GM18499 (cell line): ENCODE results near the gene DCAF8.

Source experiments
- ATAC-seq: cut with Tn5 transposase; IDR thresholded peaks from one replicate; pipeline ENCODE4 v1.9.1; 2021; ENCODE audit warnings: moderate number of reproducible peaks; ENCODE audit not compliant: insufficient read depth, unreplicated experiment

The DCAF8 gene

GRCh38 chr1:160207118-160207650, 55.2 kb downstream of the DCAF8 start:
- no peak for ATAC-seq

- ATAC-seq: no peak
Measured at GRCh38 chr1:160206421-160207117, 55.8 kb downstream of the DCAF8 start.

GRCh38 chr1:160206036-160206389, 56.3 kb downstream of the DCAF8 start:
- no peak for ATAC-seq

- ATAC-seq: no peak
Measured at GRCh38 chr1:160205242-160206035, 56.9 kb downstream of the DCAF8 start, which contains the start of gene PEA15. PEA15 (plus strand) TSS chr1:160205384; CDS start chr1:160211545, 6,161 bp downstream.

GRCh38 chr1:160204526-160205241, 57.7 kb downstream of the DCAF8 start:
- ATAC-seq: no peak

GRCh38 chr1:160200786-160201185, 61.6 kb downstream of the DCAF8 start:
- no peak for ATAC-seq

GRCh38 chr1:160197231-160197630, 65.1 kb downstream of the DCAF8 start:
- no peak for ATAC-seq

- no peak for ATAC-seq
Measured at GRCh38 chr1:160196143-160196542, 66.2 kb downstream of the DCAF8 start.

- no peak for ATAC-seq
Measured at GRCh38 chr1:160194737-160195059, 67.7 kb downstream of the DCAF8 start.

- no peak for ATAC-seq
Measured at GRCh38 chr1:160193832-160194736, 68.3 kb downstream of the DCAF8 start.

- ATAC-seq: no peak
Measured at GRCh38 chr1:160193091-160193819, 69.1 kb downstream of the DCAF8 start.

GRCh38 chr1:160192234-160192633, 70.1 kb downstream of the DCAF8 start:
- no peak for ATAC-seq

- ATAC-seq: no peak
Measured at GRCh38 chr1:160191756-160192155, 70.6 kb downstream of the DCAF8 start.

GRCh38 chr1:160189649-160190625, 72.4 kb downstream of the DCAF8 start, which contains the start of gene CASQ1:
CASQ1 (plus strand) TSS chr1:160190575; CDS start chr1:160190752, 177 bp downstream.
- ATAC-seq: no peak

- no peak for ATAC-seq
Measured at GRCh38 chr1:160188341-160188740, 74.0 kb downstream of the DCAF8 start.

- ATAC-seq: no peak
Measured at GRCh38 chr1:160187407-160187806, 74.9 kb downstream of the DCAF8 start.

GRCh38 chr1:160186729-160187128, 75.6 kb downstream of the DCAF8 start:
- no peak for ATAC-seq

- no peak for ATAC-seq
Measured at GRCh38 chr1:160186246-160186645, 76.1 kb downstream of the DCAF8 start.
